Measurements from ENCODE around the gene CYSTM1. TPM values are rescaled to one million over a fixed set of nuclear protein-coding genes. Genes with fewer than 3 reads are reported as not detected.

The CYSTM1 gene
- total RNA-seq, 2 experiments from 2014 or later, result 7.2 to 7.4 TPM

GRCh38 chr5:140235791-140236551 lies 61.0 kb downstream of the CYSTM1 start:
- no peaks in the 10 kb centered on the region for H3K4me1 ChIP-seq (ENCODE audit: insufficient read depth, low read length)
- POLR2A ChIA-PET, result interaction anchor here (0.5 kb wide), 1 partner anchor 116 kb away, joined by 3 read pairs; no protein-coding TSS in a partner anchor
- CTCF ChIA-PET, result interaction anchor here (0.6 kb wide), 1 partner anchor 11 kb away, joined by 3 read pairs; no protein-coding TSS in a partner anchor
- TF ChIP-seq, protein P1, sequence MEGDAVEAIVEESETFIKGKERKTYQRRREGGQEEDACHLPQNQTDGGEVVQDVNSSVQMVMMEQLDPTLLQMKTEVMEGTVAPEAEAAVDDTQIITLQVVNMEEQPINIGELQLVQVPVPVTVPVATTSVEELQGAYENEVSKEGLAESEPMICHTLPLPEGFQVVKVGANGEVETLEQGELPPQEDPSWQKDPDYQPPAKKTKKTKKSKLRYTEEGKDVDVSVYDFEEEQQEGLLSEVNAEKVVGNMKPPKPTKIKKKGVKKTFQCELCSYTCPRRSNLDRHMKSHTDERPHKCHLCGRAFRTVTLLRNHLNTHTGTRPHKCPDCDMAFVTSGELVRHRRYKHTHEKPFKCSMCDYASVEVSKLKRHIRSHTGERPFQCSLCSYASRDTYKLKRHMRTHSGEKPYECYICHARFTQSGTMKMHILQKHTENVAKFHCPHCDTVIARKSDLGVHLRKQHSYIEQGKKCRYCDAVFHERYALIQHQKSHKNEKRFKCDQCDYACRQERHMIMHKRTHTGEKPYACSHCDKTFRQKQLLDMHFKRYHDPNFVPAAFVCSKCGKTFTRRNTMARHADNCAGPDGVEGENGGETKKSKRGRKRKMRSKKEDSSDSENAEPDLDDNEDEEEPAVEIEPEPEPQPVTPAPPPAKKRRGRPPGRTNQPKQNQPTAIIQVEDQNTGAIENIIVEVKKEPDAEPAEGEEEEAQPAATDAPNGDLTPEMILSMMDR (IDR thresholded peaks at IDR 0.05), result no peak
- H3K27me3 Mint-ChIP-seq, result no peaks in the 10 kb centered on the region
- no peaks in the 10 kb centered on the region for H3K9me3 ChIP-seq (ENCODE audit: control insufficient read depth in 1 of 2, insufficient read depth in 1 of 2, low read length in 2 of 2)
- no peak for ATAC-seq (ENCODE audit: poor library complexity)
- no peaks in the 10 kb centered on the region for H3K4me1 Mint-ChIP-seq (ENCODE audit: low read depth)
- no peak overlapping the region for H3K27ac ChIP-seq (ENCODE audit: low read depth in 1 of 2, low read length in 2 of 2)
- intact Hi-C loops (cut with DNase I, micrococcal nuclease), result no loop called here
- no peaks in the 10 kb centered on the region for H3K36me3 Mint-ChIP-seq (ENCODE audit: low read depth)
- H3K4me3 Mint-ChIP-seq, result no peak overlapping the region
- no peaks in the 10 kb centered on the region for H3K36me3 ChIP-seq (ENCODE audit: insufficient read depth, low read length)
- H3K27ac Mint-ChIP-seq, result no peak overlapping the region
- H3K9me3 Mint-ChIP-seq, result no peaks in the 10 kb centered on the region
- H3K27me3 ChIP-seq (ENCODE audit: control insufficient read depth in 1 of 2, insufficient read depth in 2 of 2, low read length in 2 of 2), result no peaks in the 10 kb centered on the region
- DNase-seq, result no peak
- no peak overlapping the region for H3K4me3 ChIP-seq (ENCODE audit: low read length)

DNA sequence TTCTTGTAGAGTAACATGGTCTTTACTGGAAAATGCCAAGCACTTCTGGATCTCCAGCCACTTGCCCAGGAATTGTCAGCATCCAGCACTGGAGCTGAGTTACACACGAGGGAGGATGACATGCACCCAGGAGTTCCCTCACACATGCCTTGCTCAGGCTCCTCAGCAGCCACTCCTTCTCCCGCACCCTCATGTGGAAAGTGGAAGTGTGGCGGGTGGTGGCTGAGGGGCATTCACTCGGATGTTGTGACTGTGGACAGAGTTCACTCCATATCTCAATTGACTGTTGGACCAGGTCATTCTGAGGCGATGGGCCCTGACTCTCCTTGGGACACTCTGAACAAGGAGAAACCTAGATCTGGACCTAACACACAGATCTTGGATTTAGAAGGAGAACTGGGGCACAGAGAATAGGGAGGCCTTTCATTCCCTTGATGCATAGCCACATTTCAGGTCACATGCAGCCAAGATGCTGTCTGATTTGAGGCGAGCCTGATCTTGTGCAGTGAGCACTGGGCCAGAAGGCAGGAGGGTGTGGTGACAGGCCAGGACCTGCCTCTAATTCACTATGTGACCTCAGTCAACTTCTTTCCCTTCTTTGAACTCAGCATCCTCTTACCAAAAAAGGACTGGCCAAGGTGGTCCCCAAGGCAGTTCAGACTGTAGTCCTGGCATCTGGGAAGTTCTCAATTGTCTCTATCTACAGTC lies 62.1 kb downstream of the CYSTM1 start:
- intact Hi-C loops (cut with DNase I, micrococcal nuclease), result no loop called here
- H3K27me3 Mint-ChIP-seq, result no peaks in the 10 kb centered on the region
- H3K36me3 Mint-ChIP-seq (ENCODE audit: low read depth), result no peaks in the 10 kb centered on the region
- DNase-seq (no peak), ATAC-seq (ENCODE audit: poor library complexity) (no peak)
- H3K4me1 Mint-ChIP-seq (ENCODE audit: low read depth), result no peaks in the 10 kb centered on the region
- ChIA-PET POLR2A (interaction anchor here (0.5 kb wide), 1 partner anchor 115 kb away, joined by 3 read pairs; no protein-coding TSS in a partner anchor), CTCF (no interaction called here)
- H3K36me3 ChIP-seq (ENCODE audit: insufficient read depth, low read length), result no peaks in the 10 kb centered on the region
- no peaks in the 10 kb centered on the region for H3K27me3 ChIP-seq (ENCODE audit: control insufficient read depth in 1 of 2, insufficient read depth in 2 of 2, low read length in 2 of 2)
- no peaks in the 10 kb centered on the region for H3K9me3 Mint-ChIP-seq
- no peaks in the 10 kb centered on the region for H3K9me3 ChIP-seq (ENCODE audit: control insufficient read depth in 1 of 2, insufficient read depth in 1 of 2, low read length in 2 of 2)
- H3K4me3 Mint-ChIP-seq, result no peak overlapping the region
- H3K27ac ChIP-seq (ENCODE audit: low read depth in 1 of 2, low read length in 2 of 2), result no peak overlapping the region
- H3K27ac Mint-ChIP-seq, result no peak overlapping the region
- TF ChIP-seq, protein P1 (IDR thresholded peaks at IDR 0.05), result no peak
- H3K4me3 ChIP-seq (ENCODE audit: low read length), result no peak overlapping the region
- no peaks in the 10 kb centered on the region for H3K4me1 ChIP-seq (ENCODE audit: insufficient read depth, low read length)

DNA sequence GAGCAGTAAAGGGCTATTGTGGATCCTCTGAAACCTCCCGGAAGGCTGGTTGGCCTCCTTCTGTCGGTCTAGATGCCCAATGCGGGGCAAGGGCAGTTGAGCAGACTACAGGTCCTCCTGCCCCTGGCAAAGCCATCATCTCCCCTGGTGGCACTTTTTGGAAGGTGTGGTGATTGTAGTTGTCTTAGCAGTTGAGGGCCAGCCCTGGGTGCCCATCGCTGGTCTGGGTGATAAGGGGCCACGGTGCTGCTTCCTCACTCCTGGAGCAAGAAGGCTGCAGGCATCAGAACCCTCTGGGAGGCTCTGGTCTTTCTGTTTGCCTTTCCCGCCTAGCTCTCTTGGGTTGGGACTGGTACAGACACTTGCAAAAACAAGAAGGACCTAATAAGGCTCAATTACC lies 63.8 kb downstream of the CYSTM1 start:
- DNase-seq, result no peak
- no peaks in the 10 kb centered on the region for H3K4me1 ChIP-seq (ENCODE audit: insufficient read depth, low read length)
- Mint-ChIP-seq H3K9me3 (no peaks in the 10 kb centered on the region), H3K4me1 (ENCODE audit: low read depth) (no peaks in the 10 kb centered on the region), H3K27me3 (no peaks in the 10 kb centered on the region), H3K27ac (no peak overlapping the region), H3K36me3 (ENCODE audit: low read depth) (no peaks in the 10 kb centered on the region), H3K4me3 (no peak overlapping the region)
- POLR2A ChIA-PET, result no interaction called here
- CTCF ChIA-PET, result interaction anchor here (1.1 to 1.5 kb wide), 3 partner anchors 12 to 125 kb away, joined by 3 to 5 read pairs (median 4); no protein-coding TSS in a partner anchor
- no peaks in the 10 kb centered on the region for H3K36me3 ChIP-seq (ENCODE audit: insufficient read depth, low read length)
- intact Hi-C loops (cut with DNase I, micrococcal nuclease), result no loop called here
- no peaks in the 10 kb centered on the region for H3K27me3 ChIP-seq (ENCODE audit: control insufficient read depth in 1 of 2, insufficient read depth in 2 of 2, low read length in 2 of 2)
- TF ChIP-seq, protein P1 (IDR thresholded peaks at IDR 0.05), result no peak
- no peak overlapping the region for H3K4me3 ChIP-seq (ENCODE audit: low read length)
- H3K9me3 ChIP-seq (ENCODE audit: control insufficient read depth in 1 of 2, insufficient read depth in 1 of 2, low read length in 2 of 2), result no peaks in the 10 kb centered on the region
- H3K27ac ChIP-seq (ENCODE audit: low read depth in 1 of 2, low read length in 2 of 2), result no peak overlapping the region
- ATAC-seq (ENCODE audit: poor library complexity), result no peak
